ENCODE data around the gene PAX2. TPM values are rescaled to one million over a fixed set of nuclear protein-coding genes. Genes with fewer than 3 reads are reported as not detected.

Gene PAX2
- total and polyA plus RNA-seq, 2 of the 13 experiments (the other 11 are each of a cell fraction or from before 2014, with no cell fraction given): not detected

DNA sequence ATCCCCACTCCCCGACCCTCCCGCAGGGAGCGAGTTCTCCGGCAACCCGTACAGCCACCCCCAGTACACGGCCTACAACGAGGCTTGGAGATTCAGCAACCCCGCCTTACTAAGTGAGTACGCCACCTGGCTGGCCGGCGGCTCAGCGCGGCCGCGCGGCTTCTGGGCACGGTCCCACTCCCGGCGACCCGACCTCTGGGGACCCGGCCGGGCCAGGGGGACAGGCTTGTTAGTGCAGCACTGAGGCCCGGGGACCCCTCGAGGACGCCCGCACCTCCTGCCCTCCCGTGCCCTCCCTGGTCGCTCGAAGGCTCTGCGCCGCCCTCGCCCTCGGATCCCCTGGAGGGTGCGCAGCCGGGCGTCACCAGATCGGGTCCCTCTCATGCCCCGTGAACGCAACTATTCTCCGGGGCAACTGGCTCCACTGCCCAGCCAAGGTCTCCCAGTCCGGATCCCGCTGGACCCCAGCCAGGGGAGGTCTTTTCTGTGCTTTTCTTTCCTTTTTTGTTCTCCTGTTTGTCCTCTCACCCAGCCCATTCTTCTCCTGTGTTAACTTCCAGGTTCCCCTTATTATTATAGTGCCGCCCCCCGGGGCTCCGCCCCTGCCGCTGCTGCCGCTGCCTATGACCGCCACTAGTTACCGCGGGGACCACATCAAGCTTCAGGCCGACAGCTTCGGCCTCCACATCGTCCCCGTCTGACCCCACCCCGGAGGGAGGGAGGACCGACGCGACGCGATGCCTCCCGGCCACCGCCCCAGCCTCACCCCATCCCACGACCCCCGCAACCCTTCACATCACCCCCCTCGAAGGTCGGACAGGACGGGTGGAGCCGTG lies 81.8 kb downstream of the PAX2 start:
- FAIRE-seq: no peak
- POLR2A ChIA-PET: no interaction called here
- CTCF ChIA-PET (ENCODE audit: low intra/inter-chr PET ratio, low total read pairs): no interaction called here
- peak overlapping the region; percentile 26; the same call in 1 of the 2 replicates for H3K9ac ChIP-seq (ENCODE audit: insufficient read depth, low read depth, low read length)
- H3K4me1 ChIP-seq (ENCODE audit: insufficient read depth, low read length): peaks cover 33% of the 10 kb centered on the region
- H3K9me3 ChIP-seq (ENCODE audit: low read length): no peaks in the 10 kb centered on the region
- no peaks in the 10 kb centered on the region for H4K20me1 ChIP-seq (ENCODE audit: insufficient read depth, low read length)
- H3K27ac ChIP-seq (ENCODE audit: extremely low read length, insufficient read depth, low read length): no peak overlapping the region
- no peak for DNase-seq (ENCODE audit: low spot score)
- H3K27me3 ChIP-seq (ENCODE audit: control insufficient read depth in 1 of 2, insufficient read depth in 2 of 2, low read length in 2 of 2): peaks cover 15 to 72% of the 10 kb centered on the region in 2 experiments
- H3K4me3 ChIP-seq (replicated peaks in 1 of 3; ENCODE audit: insufficient read depth in 1 of 3, low read depth in 2 of 3, low read length in 3 of 3): peak overlapping the region; percentile 33 to 79 (median 57); a peak in 5 of 6 replicates
- H3K79me2 ChIP-seq (ENCODE audit: insufficient read depth, low read length): no peaks in the 10 kb centered on the region
- no peak overlapping the region for H2AFZ ChIP-seq (ENCODE audit: low read length)
- in situ Hi-C loops (cut with HindIII; ENCODE audit: extremely low pct_ligation_motif_present, low pct_unique_long_range_greater_than_20kb) (no loop called here), intact Hi-C loops (cut with micrococcal nuclease; ENCODE audit: unreplicated experiment) (loop anchor here (5.0 kb wide), 1 partner anchor 50 kb away; no protein-coding TSS in a partner anchor)
- peak; percentile 76 for ATAC-seq
- H3K36me3 ChIP-seq (replicated peaks in 1 of 2; ENCODE audit: control insufficient read depth in 1 of 2, insufficient read depth in 2 of 2, low read length in 2 of 2): no peaks in the 10 kb centered on the region
- 1% methylated on average over 28 of the region's 68 CpGs for WGBS (ENCODE audit: low lambda C conversion rate)
- BruUV-seq (replicated peaks): no TSS peak
- H3K4me2 ChIP-seq (ENCODE audit: low read depth, low read length): peak overlapping the region; percentile 92
- TF ChIP-seq, protein P1, sequence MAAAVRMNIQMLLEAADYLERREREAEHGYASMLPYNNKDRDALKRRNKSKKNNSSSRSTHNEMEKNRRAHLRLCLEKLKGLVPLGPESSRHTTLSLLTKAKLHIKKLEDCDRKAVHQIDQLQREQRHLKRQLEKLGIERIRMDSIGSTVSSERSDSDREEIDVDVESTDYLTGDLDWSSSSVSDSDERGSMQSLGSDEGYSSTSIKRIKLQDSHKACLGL (CRISPR knock-in tag; IDR thresholded peaks at IDR 0.05): peak; percentile 46; the same call in 1 of the 2 replicates
- TF ChIP-seq SAFB2 (CRISPR knock-in tag; IDR thresholded peaks at IDR 0.05; ENCODE audit: borderline replicate concordance, low read depth): peak; percentile 44; the same call in 1 of the 2 replicates
- TF ChIP-seq, protein P2, sequence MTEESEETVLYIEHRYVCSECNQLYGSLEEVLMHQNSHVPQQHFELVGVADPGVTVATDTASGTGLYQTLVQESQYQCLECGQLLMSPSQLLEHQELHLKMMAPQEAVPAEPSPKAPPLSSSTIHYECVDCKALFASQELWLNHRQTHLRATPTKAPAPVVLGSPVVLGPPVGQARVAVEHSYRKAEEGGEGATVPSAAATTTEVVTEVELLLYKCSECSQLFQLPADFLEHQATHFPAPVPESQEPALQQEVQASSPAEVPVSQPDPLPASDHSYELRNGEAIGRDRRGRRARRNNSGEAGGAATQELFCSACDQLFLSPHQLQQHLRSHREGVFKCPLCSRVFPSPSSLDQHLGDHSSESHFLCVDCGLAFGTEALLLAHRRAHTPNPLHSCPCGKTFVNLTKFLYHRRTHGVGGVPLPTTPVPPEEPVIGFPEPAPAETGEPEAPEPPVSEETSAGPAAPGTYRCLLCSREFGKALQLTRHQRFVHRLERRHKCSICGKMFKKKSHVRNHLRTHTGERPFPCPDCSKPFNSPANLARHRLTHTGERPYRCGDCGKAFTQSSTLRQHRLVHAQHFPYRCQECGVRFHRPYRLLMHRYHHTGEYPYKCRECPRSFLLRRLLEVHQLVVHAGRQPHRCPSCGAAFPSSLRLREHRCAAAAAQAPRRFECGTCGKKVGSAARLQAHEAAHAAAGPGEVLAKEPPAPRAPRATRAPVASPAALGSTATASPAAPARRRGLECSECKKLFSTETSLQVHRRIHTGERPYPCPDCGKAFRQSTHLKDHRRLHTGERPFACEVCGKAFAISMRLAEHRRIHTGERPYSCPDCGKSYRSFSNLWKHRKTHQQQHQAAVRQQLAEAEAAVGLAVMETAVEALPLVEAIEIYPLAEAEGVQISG (CRISPR knock-in tag; IDR thresholded peaks at IDR 0.05): peak; percentile 98
- no peak for TF ChIP-seq ZNF296 (CRISPR knock-in tag; conservative IDR thresholded peaks at IDR 0.05)
- TF ChIP-seq, protein P3, sequence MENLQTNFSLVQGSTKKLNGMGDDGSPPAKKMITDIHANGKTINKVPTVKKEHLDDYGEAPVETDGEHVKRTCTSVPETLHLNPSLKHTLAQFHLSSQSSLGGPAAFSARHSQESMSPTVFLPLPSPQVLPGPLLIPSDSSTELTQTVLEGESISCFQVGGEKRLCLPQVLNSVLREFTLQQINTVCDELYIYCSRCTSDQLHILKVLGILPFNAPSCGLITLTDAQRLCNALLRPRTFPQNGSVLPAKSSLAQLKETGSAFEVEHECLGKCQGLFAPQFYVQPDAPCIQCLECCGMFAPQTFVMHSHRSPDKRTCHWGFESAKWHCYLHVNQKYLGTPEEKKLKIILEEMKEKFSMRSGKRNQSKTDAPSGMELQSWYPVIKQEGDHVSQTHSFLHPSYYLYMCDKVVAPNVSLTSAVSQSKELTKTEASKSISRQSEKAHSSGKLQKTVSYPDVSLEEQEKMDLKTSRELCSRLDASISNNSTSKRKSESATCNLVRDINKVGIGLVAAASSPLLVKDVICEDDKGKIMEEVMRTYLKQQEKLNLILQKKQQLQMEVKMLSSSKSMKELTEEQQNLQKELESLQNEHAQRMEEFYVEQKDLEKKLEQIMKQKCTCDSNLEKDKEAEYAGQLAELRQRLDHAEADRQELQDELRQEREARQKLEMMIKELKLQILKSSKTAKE (CRISPR knock-in tag; IDR thresholded peaks at IDR 0.05; ENCODE audit: borderline replicate concordance): 0 out of 2 replicates have a peak, but pooled peaks have one; percentile 18
- peak; percentile 3; the same call in 1 of the 2 replicates for TF ChIP-seq ZNF776 (CRISPR knock-in tag; IDR thresholded peaks at IDR 0.05)
- TF ChIP-seq, protein P4, sequence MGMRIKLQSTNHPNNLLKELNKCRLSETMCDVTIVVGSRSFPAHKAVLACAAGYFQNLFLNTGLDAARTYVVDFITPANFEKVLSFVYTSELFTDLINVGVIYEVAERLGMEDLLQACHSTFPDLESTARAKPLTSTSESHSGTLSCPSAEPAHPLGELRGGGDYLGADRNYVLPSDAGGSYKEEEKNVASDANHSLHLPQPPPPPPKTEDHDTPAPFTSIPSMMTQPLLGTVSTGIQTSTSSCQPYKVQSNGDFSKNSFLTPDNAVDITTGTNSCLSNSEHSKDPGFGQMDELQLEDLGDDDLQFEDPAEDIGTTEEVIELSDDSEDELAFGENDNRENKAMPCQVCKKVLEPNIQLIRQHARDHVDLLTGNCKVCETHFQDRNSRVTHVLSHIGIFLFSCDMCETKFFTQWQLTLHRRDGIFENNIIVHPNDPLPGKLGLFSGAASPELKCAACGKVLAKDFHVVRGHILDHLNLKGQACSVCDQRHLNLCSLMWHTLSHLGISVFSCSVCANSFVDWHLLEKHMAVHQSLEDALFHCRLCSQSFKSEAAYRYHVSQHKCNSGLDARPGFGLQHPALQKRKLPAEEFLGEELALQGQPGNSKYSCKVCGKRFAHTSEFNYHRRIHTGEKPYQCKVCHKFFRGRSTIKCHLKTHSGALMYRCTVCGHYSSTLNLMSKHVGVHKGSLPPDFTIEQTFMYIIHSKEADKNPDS (CRISPR knock-in tag; IDR thresholded peaks at IDR 0.05): no peak
- TF ChIP-seq, protein P5, sequence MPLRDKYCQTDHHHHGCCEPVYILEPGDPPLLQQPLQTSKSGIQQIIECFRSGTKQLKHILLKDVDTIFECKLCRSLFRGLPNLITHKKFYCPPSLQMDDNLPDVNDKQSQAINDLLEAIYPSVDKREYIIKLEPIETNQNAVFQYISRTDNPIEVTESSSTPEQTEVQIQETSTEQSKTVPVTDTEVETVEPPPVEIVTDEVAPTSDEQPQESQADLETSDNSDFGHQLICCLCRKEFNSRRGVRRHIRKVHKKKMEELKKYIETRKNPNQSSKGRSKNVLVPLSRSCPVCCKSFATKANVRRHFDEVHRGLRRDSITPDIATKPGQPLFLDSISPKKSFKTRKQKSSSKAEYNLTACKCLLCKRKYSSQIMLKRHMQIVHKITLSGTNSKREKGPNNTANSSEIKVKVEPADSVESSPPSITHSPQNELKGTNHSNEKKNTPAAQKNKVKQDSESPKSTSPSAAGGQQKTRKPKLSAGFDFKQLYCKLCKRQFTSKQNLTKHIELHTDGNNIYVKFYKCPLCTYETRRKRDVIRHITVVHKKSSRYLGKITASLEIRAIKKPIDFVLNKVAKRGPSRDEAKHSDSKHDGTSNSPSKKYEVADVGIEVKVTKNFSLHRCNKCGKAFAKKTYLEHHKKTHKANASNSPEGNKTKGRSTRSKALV (CRISPR knock-in tag; IDR thresholded peaks at IDR 0.05): peak; percentile 83
- TF ChIP-seq HOXA3 (CRISPR knock-in tag; IDR thresholded peaks at IDR 0.05): peak; percentile 26; the same call in 1 of the 2 replicates
- 0 out of 2 replicates have a peak, but pooled peaks have one; percentile 24 for TF ChIP-seq ZNF563 (CRISPR knock-in tag; IDR thresholded peaks at IDR 0.05)
- no peak for TF ChIP-seq HDAC6 (IDR thresholded peaks at IDR 0.05; ENCODE audit: low read depth, low read length)

Data from HepG2 (cell line).